T-cell (primary cell): Measurements from ENCODE around the gene PLEKHA7. TPM values are rescaled to one million over a fixed set of nuclear protein-coding genes. Genes with fewer than 3 reads are reported as not detected.

ENCODE experiments used
- ATAC-seq, 4 experiments: fragments of 200-7000 bp in 3 of 4; fragments of 150-1000 bp in 1 of 4; cut with Tn5 transposase; replicated peaks in 1 of 4; 1 replicate in 3 of 4; 2 replicates in 1 of 4; pipeline ENCODE4 v1.10.0; 2021; ENCODE audit warnings: moderate library complexity in 3 of 4, mild to moderate bottlenecking in 2 of 4, moderate number of reproducible peaks in 1 of 4
- CTCF ChIA-PET, 2 donors: fragments of 300-600 bp; sonication (Branson Sonifier 250); formaldehyde crosslinking; loops; one replicate each; lab custom pipeline; 2022; ENCODE audit warnings: antibody characterized with exemption in 2 of 2; lab: Charles Lee
- POLR2A ChIA-PET, 2 donors: fragments of 300-600 bp; sonication (Branson Sonifier 250); formaldehyde crosslinking; loops; one replicate each; lab custom pipeline; 2022; ENCODE audit warnings: antibody characterized with exemption in 2 of 2; lab: Charles Lee
- DNase-seq, 35 experiments: peaks; one replicate each; pipeline versions ENCODE4 v3.0.0 to v3.0.0-alpha.2; 2013 to 2023
- H3K27ac ChIP-seq: one replicate; pipeline ENCODE4 v1.5.1; 2013; ENCODE audit warnings: low read length
- H3K27me3 ChIP-seq, 2 experiments: replicated peaks in 1 of 2; 1 replicate in 1 of 2; 2 replicates in 1 of 2; pipeline versions ENCODE4 v1.6.1 to v1.7.0; 2013; ENCODE audit warnings: low read length in 1 of 2, mixed read lengths in 1 of 2; ENCODE audit not compliant: control insufficient read depth in 2 of 2, insufficient read depth in 2 of 2; ENCODE audit errors: extremely low read depth in 1 of 2
- H3K36me3 ChIP-seq, 2 donors: 1 replicate in 1 of 2; 2 replicates in 1 of 2; pipeline versions ENCODE4 v1.6.1 to v1.7.0; 2013; ENCODE audit warnings: low read length in 1 of 2; ENCODE audit not compliant: control insufficient read depth in 2 of 2, insufficient read depth in 1 of 2; ENCODE audit errors: extremely low read depth in 1 of 2
- H3K4me1 ChIP-seq, 2 experiments: 1 replicate in 1 of 2; 2 replicates in 1 of 2; pipeline versions ENCODE4 v1.6.1 to v1.7.0; 2013; ENCODE audit warnings: low read length in 2 of 2, mixed read lengths in 1 of 2; ENCODE audit not compliant: insufficient read depth in 2 of 2, control insufficient read depth in 1 of 2; ENCODE audit errors: extremely low read depth in 1 of 2
- H3K4me3 ChIP-seq, 2 donors: 1 replicate in 1 of 2; 2 replicates in 1 of 2; pipeline versions ENCODE4 v1.5.1 to v1.7.0; 2013; ENCODE audit warnings: mild to moderate bottlenecking in 2 of 2, low read length in 1 of 2, moderate library complexity in 1 of 2; ENCODE audit not compliant: control insufficient read depth in 1 of 2; ENCODE audit errors: extremely low read depth in 1 of 2
- H3K9me3 ChIP-seq: 2 replicates; pipeline ENCODE4 v1.7.0; 2013
- H3K27ac Mint-ChIP-seq, 2 donors: one replicate each; pipeline ENCODE4 v1.8.0; 2020 to 2021; ENCODE audit warnings: mild to moderate bottlenecking in 2 of 2, mixed read lengths in 2 of 2
- H3K27me3 Mint-ChIP-seq, 2 donors: one replicate each; pipeline ENCODE4 v1.8.0; 2021 to 2022; ENCODE audit warnings: mixed read lengths in 2 of 2
- H3K36me3 Mint-ChIP-seq: one replicate; pipeline ENCODE4 v1.8.0; 2021; ENCODE audit warnings: mixed read lengths
- H3K4me1 Mint-ChIP-seq, 3 donors: one replicate each; pipeline ENCODE4 v1.8.0; 2020 to 2022; ENCODE audit warnings: mixed read lengths in 3 of 3, mild to moderate bottlenecking in 1 of 3
- H3K4me3 Mint-ChIP-seq, 3 donors: one replicate each; pipeline ENCODE4 v1.8.0; 2020 to 2022; ENCODE audit warnings: mild to moderate bottlenecking in 3 of 3, mixed read lengths in 3 of 3, moderate library complexity in 3 of 3
- H3K9me3 Mint-ChIP-seq, 3 donors: one replicate each; pipeline ENCODE4 v1.8.0; 2020 to 2022; ENCODE audit warnings: mixed read lengths in 3 of 3
- WGBS: methylation state at CpG from one replicate; pipeline ENCODE4 v1.1.5; 2013; ENCODE audit warnings: missing lambda C conversion rate; ENCODE audit not compliant: insufficient coverage; 5-methylcytosine and 5-hydroxymethylcytosine counted together
- total RNA-seq, 35 experiments: library from RNA in 6 of 35; stranded (reverse) in 6 of 35; fragments of 120-200 nt in 1 of 35; gene quantifications; one replicate each; pipeline versions ENCODE4 v1.2.1 to v1.2.4 and lab custom pipeline; 2013 to 2026

Gene PLEKHA7
- total RNA-seq, 5 donors from 2014 or later (not counting 1 experiment from before 2014, with no cell fraction given), result 4.8 to 8.8 (median 5.8) TPM

GRCh38 chr11:16956538-16957153 is 57.6 kb downstream of the PLEKHA7 start:
- CTCF ChIA-PET, result no interaction called here
- H3K4me1 Mint-ChIP-seq, result no peaks in the 10 kb centered on the region

GRCh38 chr11:16953663-16954062 is 60.6 kb downstream of the PLEKHA7 start:
- no peak overlapping the region for H3K4me3 Mint-ChIP-seq
- H3K27me3 Mint-ChIP-seq, result no peaks in the 10 kb centered on the region
- DNase-seq, result no peak
- H3K9me3 ChIP-seq, result no peaks in the 10 kb centered on the region
- no peaks in the 10 kb centered on the region for H3K27me3 ChIP-seq
- ATAC-seq, result no peak
- H3K4me1 Mint-ChIP-seq, result no peaks in the 10 kb centered on the region
- H3K4me3 ChIP-seq, result no peak overlapping the region
- ChIA-PET CTCF (interaction anchor here in 1 of 2 donors (0.6 kb wide), 1 partner anchor 17 kb away, joined by 6 read pairs; no protein-coding TSS in a partner anchor), POLR2A (no interaction called here)
- H3K4me1 ChIP-seq, result no peaks in the 10 kb centered on the region
- no peak overlapping the region for H3K27ac Mint-ChIP-seq
- no peaks in the 10 kb centered on the region for H3K36me3 Mint-ChIP-seq
- H3K9me3 Mint-ChIP-seq, result no peaks in the 10 kb centered on the region
- no peaks in the 10 kb centered on the region for H3K36me3 ChIP-seq
- H3K27ac ChIP-seq, result no peak overlapping the region

More at GRCh38 chr11:16956538-16957153, 57.6 kb downstream of the PLEKHA7 start:
- no peak overlapping the region for H3K4me3 Mint-ChIP-seq
- Histone ChIP-seq H3K36me3 (no peaks in the 10 kb centered on the region), H3K4me1 (no peaks in the 10 kb centered on the region), H3K9me3 (no peaks in the 10 kb centered on the region), H3K27me3 (no peaks in the 10 kb centered on the region), H3K27ac (no peak overlapping the region), H3K4me3 (no peak overlapping the region)
- ATAC-seq, result no peak
- H3K36me3 Mint-ChIP-seq, result no peaks in the 10 kb centered on the region
- H3K27ac Mint-ChIP-seq, result no peak overlapping the region
- DNase-seq, result no peak
- no CpG with 5 or more reads among the region's 5 CpGs for WGBS
- no peaks in the 10 kb centered on the region for H3K9me3 Mint-ChIP-seq
- POLR2A ChIA-PET, result no interaction called here
- H3K27me3 Mint-ChIP-seq, result no peaks in the 10 kb centered on the region

GRCh38 chr11:16946477-16947282 is 67.5 kb downstream of the PLEKHA7 start:
- H3K9me3 Mint-ChIP-seq, result no peaks in the 10 kb centered on the region
- peaks cover 0 to 3% (median 0%) of the 10 kb centered on the region in 3 donors for H3K4me1 Mint-ChIP-seq
- WGBS, result no CpG with 5 or more reads among the region's 6 CpGs
- H3K27me3 ChIP-seq, result no peaks in the 10 kb centered on the region
- ChIA-PET CTCF (interaction anchor here in 1 of 2 donors (0.7 kb wide), 1 partner anchor 10 kb away, joined by 6 read pairs; no protein-coding TSS in a partner anchor), POLR2A (no interaction called here)
- H3K4me1 ChIP-seq, result peaks cover 0 to 3% of the 10 kb centered on the region in 2 experiments
- ATAC-seq, result no peak
- no peaks in the 10 kb centered on the region for H3K36me3 ChIP-seq
- no peak overlapping the region for H3K27ac ChIP-seq
- no peak overlapping the region for H3K4me3 ChIP-seq
- no peak overlapping the region for H3K4me3 Mint-ChIP-seq
- no peaks in the 10 kb centered on the region for H3K9me3 ChIP-seq
- no peaks in the 10 kb centered on the region for H3K27me3 Mint-ChIP-seq
- H3K27ac Mint-ChIP-seq, result no peak overlapping the region
- DNase-seq, result no peak
- no peaks in the 10 kb centered on the region for H3K36me3 Mint-ChIP-seq

- Histone ChIP-seq H3K36me3 (no peaks in the 10 kb centered on the region), H3K4me1 (peaks cover 0 to 3% of the 10 kb centered on the region in 2 experiments), H3K4me3 (no peak overlapping the region), H3K9me3 (no peaks in the 10 kb centered on the region), H3K27me3 (no peaks in the 10 kb centered on the region), H3K27ac (no peak overlapping the region)
- H3K27ac Mint-ChIP-seq, result no peak overlapping the region
- peak in 1 of 4 experiments; percentile 44 for ATAC-seq
- WGBS, result 53% methylated on average over 5 of the region's 9 CpGs
- no peaks in the 10 kb centered on the region for H3K36me3 Mint-ChIP-seq
- no peaks in the 10 kb centered on the region for H3K27me3 Mint-ChIP-seq
- POLR2A ChIA-PET, result no interaction called here
- no peak overlapping the region for H3K4me3 Mint-ChIP-seq
- CTCF ChIA-PET, result interaction anchor here in 1 of 2 donors (0.7 kb wide), 1 partner anchor 9 kb away, joined by 6 read pairs; no protein-coding TSS in a partner anchor
- DNase-seq, result peak in 9 of 35 experiments; percentile 2 to 48 (median 6)
- peaks cover 0 to 3% (median 0%) of the 10 kb centered on the region in 3 donors for H3K4me1 Mint-ChIP-seq
- no peaks in the 10 kb centered on the region for H3K9me3 Mint-ChIP-seq
These were observed 68.3 kb downstream of the PLEKHA7 start for GRCh38 chr11:16945671-16946469.

- WGBS, result no CpG with 5 or more reads among the region's 3 CpGs
- ChIA-PET POLR2A (no interaction called here), CTCF (interaction anchor here in 1 of 2 donors (0.6 kb wide), 1 partner anchor 1899 kb away, joined by 4 read pairs; no protein-coding TSS in a partner anchor)
- no peaks in the 10 kb centered on the region for H3K27me3 ChIP-seq
- Mint-ChIP-seq H3K27ac (no peak overlapping the region), H3K4me3 (no peak overlapping the region), H3K27me3 (no peaks in the 10 kb centered on the region), H3K4me1 (peaks cover 0 to 3% (median 0%) of the 10 kb centered on the region in 3 donors), H3K36me3 (no peaks in the 10 kb centered on the region), H3K9me3 (no peaks in the 10 kb centered on the region)
- H3K4me3 ChIP-seq, result no peak overlapping the region
- ATAC-seq (no peak), DNase-seq (no peak)
- no peak overlapping the region for H3K27ac ChIP-seq
- H3K4me1 ChIP-seq, result peaks cover 0 to 3% of the 10 kb centered on the region in 2 experiments
- H3K9me3 ChIP-seq, result no peaks in the 10 kb centered on the region
- H3K36me3 ChIP-seq, result no peaks in the 10 kb centered on the region
These were observed 71.3 kb downstream of the PLEKHA7 start for GRCh38 chr11:16942911-16943310.

- H3K4me3 ChIP-seq, result no peak overlapping the region
- ATAC-seq (no peak), DNase-seq (no peak)
- no CpG with 5 or more reads among the region's 4 CpGs for WGBS
- no peaks in the 10 kb centered on the region for H3K27me3 Mint-ChIP-seq
- H3K9me3 Mint-ChIP-seq, result no peaks in the 10 kb centered on the region
- H3K4me3 Mint-ChIP-seq, result no peak overlapping the region
- H3K4me1 Mint-ChIP-seq, result peaks cover 0 to 3% (median 0%) of the 10 kb centered on the region in 3 donors
- no peaks in the 10 kb centered on the region for H3K9me3 ChIP-seq
- H3K27me3 ChIP-seq, result no peaks in the 10 kb centered on the region
- H3K27ac Mint-ChIP-seq, result no peak overlapping the region
- ChIA-PET CTCF (interaction anchor here in 1 of 2 donors (0.6 kb wide), 1 partner anchor 1899 kb away, joined by 4 read pairs; no protein-coding TSS in a partner anchor), POLR2A (no interaction called here)
- no peaks in the 10 kb centered on the region for H3K36me3 Mint-ChIP-seq
- H3K4me1 ChIP-seq, result peaks cover 0 to 3% of the 10 kb centered on the region in 2 experiments
- no peaks in the 10 kb centered on the region for H3K36me3 ChIP-seq
- no peak overlapping the region for H3K27ac ChIP-seq
These were observed 71.9 kb downstream of the PLEKHA7 start for GRCh38 chr11:16942342-16942741.
